ENCODE results near the gene GGA1.
"Not testable (repeated sequence)": the region's sequence is repeated elsewhere in the genome, so short reads cannot be mapped to it uniquely, and the experiment has no call there.

GGA1 gene

GRCh38 chr22:37601540-37602442, 6.8 kb upstream of the GGA1 start:
- TF ChIP-seq EZH2 (IDR thresholded peaks at IDR 0.05): no peak
- no peak for TF ChIP-seq FOXP2 (optimal IDR thresholded peaks at IDR 0.05; ENCODE audit: control extremely low read depth, extremely low read length, insufficient read depth)
- no peak for TF ChIP-seq POLR2AphosphoS5 (IDR thresholded peaks at IDR 0.05; ENCODE audit: borderline replicate concordance, low read depth, low read length)
- H3K9ac ChIP-seq (ENCODE audit: insufficient read length): no peak overlapping the region
- H3K9me3 ChIP-seq (ENCODE audit: low read depth, low read length): no peaks in the 10 kb centered on the region
- H3K27ac ChIP-seq: no peak overlapping the region
- H3K4me3 ChIP-seq: no peak overlapping the region
- no peaks in the 10 kb centered on the region for H3K36me3 ChIP-seq (ENCODE audit: insufficient read depth, low read length)
- DNase-seq (ENCODE audit: low read depth, low spot score): no peak

DNA sequence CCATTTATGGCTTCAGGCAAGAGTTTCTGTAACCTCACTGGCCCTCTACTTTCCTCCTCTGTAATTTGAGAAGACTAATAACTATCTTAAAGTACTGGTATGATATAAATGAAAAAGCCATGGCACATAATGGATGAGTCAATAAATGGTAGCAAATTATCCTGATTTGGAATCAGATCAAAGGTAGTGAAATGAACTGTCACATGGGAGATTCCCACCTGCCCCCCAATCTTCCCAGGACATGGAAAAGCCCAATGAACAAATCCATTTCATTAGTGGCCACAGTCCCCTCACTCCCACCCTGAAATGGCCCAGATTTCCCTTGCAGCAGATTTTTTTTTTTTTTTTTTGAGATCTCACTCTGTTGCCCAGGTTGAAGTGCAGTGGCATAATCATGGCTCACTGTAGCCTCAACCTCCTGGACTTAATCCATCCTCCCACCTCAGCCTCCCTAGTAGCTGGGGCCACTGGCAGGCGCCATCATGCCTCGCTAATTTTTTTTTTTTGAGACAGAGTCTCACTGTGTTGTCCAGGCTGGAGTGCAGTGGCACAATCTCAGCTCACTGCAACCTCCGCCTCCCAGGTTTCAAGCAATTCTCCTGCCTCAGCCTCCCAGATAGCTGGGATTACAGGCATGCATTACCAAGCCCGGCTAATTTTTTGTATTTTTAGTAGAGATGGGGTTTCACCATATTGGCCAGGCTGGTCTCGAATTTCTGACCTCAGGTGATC, 5.9 kb upstream of the GGA1 start:
- not testable (repeated sequence) for H3K9me3 ChIP-seq (ENCODE audit: low read depth, low read length); H3K27ac ChIP-seq; DNase-seq (ENCODE audit: low read depth, low spot score); H3K4me3 ChIP-seq; H3K9ac ChIP-seq (ENCODE audit: insufficient read length); H3K36me3 ChIP-seq (ENCODE audit: insufficient read depth, low read length)

GRCh38 chr22:37604074-37604473, 4.6 kb upstream of the GGA1 start:
- no peak overlapping the region for H3K4me3 ChIP-seq
- no peaks in the 10 kb centered on the region for H3K9me3 ChIP-seq (ENCODE audit: low read depth, low read length)
- no peak overlapping the region for H3K9ac ChIP-seq (ENCODE audit: insufficient read length)
- no peak for TF ChIP-seq POLR2AphosphoS5 (IDR thresholded peaks at IDR 0.05; ENCODE audit: borderline replicate concordance, low read depth, low read length)
- DNase-seq (ENCODE audit: low read depth, low spot score): no peak
- H3K27ac ChIP-seq: no peak overlapping the region
- H3K36me3 ChIP-seq (ENCODE audit: insufficient read depth, low read length): no peaks in the 10 kb centered on the region

- Histone ChIP-seq H3K9me3 (ENCODE audit: low read depth, low read length) (no peaks in the 10 kb centered on the region), H3K9ac (ENCODE audit: insufficient read length) (no peak overlapping the region), H3K36me3 (ENCODE audit: insufficient read depth, low read length) (no peaks in the 10 kb centered on the region), H3K4me3 (no peak overlapping the region), H3K27ac (no peak overlapping the region)
- no peak for DNase-seq (ENCODE audit: low read depth, low spot score)
- TF ChIP-seq FOXP2 (optimal IDR thresholded peaks at IDR 0.05; ENCODE audit: control extremely low read depth, extremely low read length, insufficient read depth) (no peak), EZH2 (IDR thresholded peaks at IDR 0.05) (no peak), POLR2AphosphoS5 (IDR thresholded peaks at IDR 0.05; ENCODE audit: borderline replicate concordance, low read depth, low read length) (no peak)
These were observed 3.8 kb upstream of the GGA1 start for GRCh38 chr22:37604875-37605274.

GRCh38 chr22:37607010-37607934, 1.4 kb upstream of the GGA1 start:
- DNase-seq (ENCODE audit: low read depth, low spot score): no peak
- Histone ChIP-seq H3K9ac (ENCODE audit: insufficient read length) (no peak overlapping the region), H3K4me3 (peak overlapping the region; percentile 86), H3K36me3 (ENCODE audit: insufficient read depth, low read length) (no peaks in the 10 kb centered on the region), H3K27ac (peak overlapping the region; percentile 50; the same call in 1 of the 2 replicates), H3K9me3 (ENCODE audit: low read depth, low read length) (no peaks in the 10 kb centered on the region)
- no peak for TF ChIP-seq EZH2 (IDR thresholded peaks at IDR 0.05)
- TF ChIP-seq POLR2AphosphoS5 (IDR thresholded peaks at IDR 0.05; ENCODE audit: borderline replicate concordance, low read depth, low read length): no peak
- TF ChIP-seq FOXP2 (optimal IDR thresholded peaks at IDR 0.05; ENCODE audit: control extremely low read depth, extremely low read length, insufficient read depth): no peak

GRCh38 chr22:37607935-37608476, 628 bp upstream of the GGA1 start:
- Histone ChIP-seq H3K27ac (peak overlapping the region; percentile 99), H3K9ac (ENCODE audit: insufficient read length) (peak overlapping the region; percentile 85), H3K4me3 (peak overlapping the region; percentile 86), H3K36me3 (ENCODE audit: insufficient read depth, low read length) (no peaks in the 10 kb centered on the region), H3K9me3 (ENCODE audit: low read depth, low read length) (no peaks in the 10 kb centered on the region)
- TF ChIP-seq EZH2 (IDR thresholded peaks at IDR 0.05): no peak
- TF ChIP-seq FOXP2 (optimal IDR thresholded peaks at IDR 0.05; ENCODE audit: control extremely low read depth, extremely low read length, insufficient read depth): no peak
- TF ChIP-seq POLR2AphosphoS5 (IDR thresholded peaks at IDR 0.05; ENCODE audit: borderline replicate concordance, low read depth, low read length): no peak; the same call in 1 of the 2 replicates
- no peak for DNase-seq (ENCODE audit: low read depth, low spot score)

GRCh38 chr22:37609240-37610152, 862 bp downstream of the GGA1 start:
- no peak for DNase-seq (ENCODE audit: low read depth, low spot score)
- Histone ChIP-seq H3K36me3 (ENCODE audit: insufficient read depth, low read length) (no peaks in the 10 kb centered on the region; the same call in 1 of the 2 replicates), H3K9me3 (ENCODE audit: low read depth, low read length) (no peaks in the 10 kb centered on the region), H3K9ac (ENCODE audit: insufficient read length) (peak overlapping the region; percentile 85), H3K4me3 (peak overlapping the region; percentile 86), H3K27ac (peak overlapping the region; percentile 99)
- no peak for TF ChIP-seq EZH2 (IDR thresholded peaks at IDR 0.05)
- no peak for TF ChIP-seq POLR2AphosphoS5 (IDR thresholded peaks at IDR 0.05; ENCODE audit: borderline replicate concordance, low read depth, low read length)
- TF ChIP-seq FOXP2 (optimal IDR thresholded peaks at IDR 0.05; ENCODE audit: control extremely low read depth, extremely low read length, insufficient read depth): no peak

DNA sequence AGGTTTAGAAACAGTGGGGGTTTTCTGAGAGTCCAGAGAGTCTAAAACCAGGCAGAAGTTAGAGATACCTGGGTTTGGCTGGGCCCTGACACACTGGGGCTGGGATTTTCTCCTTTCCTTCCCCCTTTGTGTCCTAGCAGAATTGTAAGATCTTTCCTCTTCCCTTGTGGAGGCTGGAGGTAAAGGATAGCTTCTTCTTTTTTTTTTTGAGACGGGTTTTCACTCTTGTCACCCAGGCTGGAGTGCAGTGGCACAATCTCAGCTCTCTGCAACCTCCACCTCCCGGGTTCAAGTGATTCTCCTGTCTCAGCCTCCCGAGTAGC, 1.5 kb downstream of the GGA1 start:
- Histone ChIP-seq H3K4me3 (peak overlapping the region; percentile 86), H3K9ac (ENCODE audit: insufficient read length) (peak overlapping the region; percentile 85)
- DNase-seq (ENCODE audit: low read depth, low spot score); H3K9me3 ChIP-seq (ENCODE audit: low read depth, low read length); H3K27ac ChIP-seq; H3K36me3 ChIP-seq (ENCODE audit: insufficient read depth, low read length): not testable (repeated sequence)
